Testis (tissue), 3 donors: ENCODE results near the gene ABCC3. TPM values are rescaled to one million over a fixed set of nuclear protein-coding genes. Genes with fewer than 3 reads are reported as not detected.

ENCODE experiments used
- DNase-seq: peaks from one replicate; pipeline ENCODE4 v3.0.0-alpha.2; 2019
- H3K27ac ChIP-seq, 2 donors: fragments of 200-600 bp; sonication (generic); one replicate each; pipeline ENCODE4 v1.5.1; 2019
- H3K27me3 ChIP-seq: fragments of 200-600 bp; sonication (generic); one replicate; pipeline ENCODE4 v1.5.1; 2019
- H3K36me3 ChIP-seq: fragments of 200-600 bp; sonication (generic); one replicate; pipeline ENCODE4 v1.5.1; 2017; ENCODE audit warnings: low read depth; ENCODE audit errors: missing control alignments
- H3K4me1 ChIP-seq: fragments of 200-600 bp; sonication (generic); one replicate; pipeline ENCODE4 v1.5.1; 2019
- H3K4me3 ChIP-seq, 2 donors: fragments of 200-600 bp; sonication (generic); one replicate each; pipeline ENCODE4 v1.5.1; 2017 to 2019
- H3K9me3 ChIP-seq: fragments of 200-600 bp; sonication (generic); one replicate; pipeline ENCODE4 v1.5.1; 2017
- POLR2A ChIP-seq: fragments of 450-650 bp; IDR thresholded peaks from one replicate; pipeline ENCODE4 v1.6.1; 2017; ENCODE audit warnings: antibody characterized with exemption, mild to moderate bottlenecking, moderate library complexity
- WGBS, 2 donors: methylation state at CpG; one replicate each; pipeline ENCODE4 v1.1.5; 2018; 5-methylcytosine and 5-hydroxymethylcytosine counted together
- intact Hi-C: fragments of 100-400 bp; cut with DNase I; formaldehyde crosslinking; loops from one replicate; pipeline ENCODE4 v1.15.1; 2023; ENCODE audit warnings: low total_unique reads
- polyA plus RNA-seq: library from polyadenylated mRNA; stranded (reverse); fragments of 350-450 nt; fragmentation: Illumina TruSeq; extraction: RNeasy Lipid Tissue Mini Kit (QIAGEN cat#74804); gene quantifications from one replicate; pipeline ENCODE4 v1.2.3, GENCODE V29; 2014; ENCODE audit warnings: low read depth, low replicate concordance; ENCODE audit not compliant: insufficient read depth
- total RNA-seq, 2 donors: library from RNA; depleted of rRNA; stranded (reverse); fragments of >200 nt; gene quantifications; one replicate each; pipeline ENCODE4 v1.2.3, GENCODE V29; 2016
- TF ChIP-seq, protein P1 (sequence below), 3 experiments: fragments of 450-650 bp in 2 of 3; fragments of 200-600 bp in 1 of 3; sonication (generic) in 1 of 3; IDR thresholded peaks; one replicate each; pipeline ENCODE4 v1.5.1; 2016 to 2019; ENCODE audit warnings: antibody characterized with exemption in 3 of 3, mild to moderate bottlenecking in 2 of 3, moderate library complexity in 1 of 3

ABCC3 gene
- total and polyA plus RNA-seq, 3 donors from 2014 or later = 10.0 to 15.4 (median 12.1) TPM

DNA sequence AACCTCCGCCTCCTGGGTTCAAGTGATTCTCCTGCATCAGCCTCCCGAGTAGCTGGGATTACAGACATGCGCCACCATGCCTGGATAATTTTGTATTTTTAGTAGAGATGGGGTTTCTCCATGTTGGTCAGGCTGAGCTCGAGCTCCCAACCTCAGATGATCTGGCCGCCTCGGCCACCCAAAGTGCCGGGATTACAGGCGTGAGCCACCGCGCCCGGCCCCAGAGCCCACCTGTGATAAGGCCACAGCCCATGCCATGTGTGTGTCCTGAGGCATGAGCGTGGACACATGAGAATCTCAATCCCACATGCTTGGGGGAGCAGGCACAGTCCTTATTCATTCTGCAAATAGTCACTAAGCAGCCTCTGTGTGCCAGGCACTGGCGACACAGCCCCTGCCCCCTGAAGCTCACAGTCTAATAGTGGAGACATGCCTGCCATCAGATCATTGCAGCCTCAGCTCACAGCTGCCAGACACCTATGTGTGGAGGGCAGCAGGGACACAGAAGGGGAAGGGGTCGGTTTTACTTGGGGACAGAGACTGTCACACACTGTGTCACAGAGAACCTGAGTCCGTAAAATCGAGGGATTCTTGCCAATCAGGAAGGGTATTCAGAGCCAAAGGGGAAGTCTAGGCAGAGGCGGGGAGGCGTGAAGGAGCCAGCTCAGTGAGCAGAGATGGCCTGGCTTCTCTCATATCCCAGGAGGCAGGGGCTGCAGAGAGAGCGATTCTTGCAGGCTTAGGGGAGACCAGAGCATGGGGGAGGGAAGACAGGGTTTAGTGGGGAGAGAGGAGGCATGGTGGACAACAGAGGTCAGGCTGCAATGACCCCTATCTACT lies 9.4 kb upstream of the ABCC3 start:
- Histone ChIP-seq H3K27ac (no peak overlapping the region), H3K9me3 (no peaks in the 10 kb centered on the region), H3K27me3 (no peaks in the 10 kb centered on the region), H3K36me3 (no peaks in the 10 kb centered on the region), H3K4me3 (no peak overlapping the region), H3K4me1 (peaks cover 5% of the 10 kb centered on the region)
- intact Hi-C loops = loop anchor here (5.0 to 10.0 kb wide), 2 partner anchors 68 to 140 kb away; no protein-coding TSS in a partner anchor
- WGBS, 2 donors = 83 to 92% methylated on average over 13 to 18 of the region's 19 CpGs
- DNase-seq = no peak
- TF ChIP-seq POLR2A = no peak
- TF ChIP-seq, protein P1, sequence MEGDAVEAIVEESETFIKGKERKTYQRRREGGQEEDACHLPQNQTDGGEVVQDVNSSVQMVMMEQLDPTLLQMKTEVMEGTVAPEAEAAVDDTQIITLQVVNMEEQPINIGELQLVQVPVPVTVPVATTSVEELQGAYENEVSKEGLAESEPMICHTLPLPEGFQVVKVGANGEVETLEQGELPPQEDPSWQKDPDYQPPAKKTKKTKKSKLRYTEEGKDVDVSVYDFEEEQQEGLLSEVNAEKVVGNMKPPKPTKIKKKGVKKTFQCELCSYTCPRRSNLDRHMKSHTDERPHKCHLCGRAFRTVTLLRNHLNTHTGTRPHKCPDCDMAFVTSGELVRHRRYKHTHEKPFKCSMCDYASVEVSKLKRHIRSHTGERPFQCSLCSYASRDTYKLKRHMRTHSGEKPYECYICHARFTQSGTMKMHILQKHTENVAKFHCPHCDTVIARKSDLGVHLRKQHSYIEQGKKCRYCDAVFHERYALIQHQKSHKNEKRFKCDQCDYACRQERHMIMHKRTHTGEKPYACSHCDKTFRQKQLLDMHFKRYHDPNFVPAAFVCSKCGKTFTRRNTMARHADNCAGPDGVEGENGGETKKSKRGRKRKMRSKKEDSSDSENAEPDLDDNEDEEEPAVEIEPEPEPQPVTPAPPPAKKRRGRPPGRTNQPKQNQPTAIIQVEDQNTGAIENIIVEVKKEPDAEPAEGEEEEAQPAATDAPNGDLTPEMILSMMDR (IDR thresholded peaks at IDR 0.05) = no peak

DNA sequence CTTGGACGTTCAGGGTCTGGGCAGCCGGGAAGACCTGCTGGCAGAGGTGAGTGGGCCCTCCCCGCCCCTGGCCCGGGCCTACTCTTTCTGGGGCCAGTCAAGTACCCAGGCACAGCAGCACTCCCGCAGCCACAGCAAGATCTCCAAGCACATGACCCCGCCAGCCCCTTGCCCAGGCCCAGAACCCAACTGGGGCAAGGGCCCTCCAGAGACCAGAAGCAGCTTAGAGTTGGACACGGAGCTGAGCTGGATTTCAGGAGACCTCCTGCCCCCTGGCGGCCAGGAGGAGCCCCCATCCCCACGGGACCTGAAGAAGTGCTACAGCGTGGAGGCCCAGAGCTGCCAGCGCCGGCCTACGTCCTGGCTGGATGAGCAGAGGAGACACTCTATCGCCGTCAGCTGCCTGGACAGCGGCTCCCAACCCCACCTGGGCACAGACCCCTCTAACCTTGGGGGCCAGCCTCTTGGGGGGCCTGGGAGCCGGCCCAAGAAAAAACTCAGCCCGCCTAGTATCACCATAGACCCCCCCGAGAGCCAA lies 8.6 kb upstream of the ABCC3 start:
- no peak for TF ChIP-seq POLR2A
- TF ChIP-seq, protein P1 (IDR thresholded peaks at IDR 0.05) = peak; percentile 69 to 86 (median 70)
- intact Hi-C loops = loop anchor here (5.0 to 10.0 kb wide), 2 partner anchors 69 to 141 kb away; no protein-coding TSS in a partner anchor
- Histone ChIP-seq H3K4me1 (peaks cover 7% of the 10 kb centered on the region), H3K27ac (no peak overlapping the region), H3K4me3 (no peak overlapping the region), H3K36me3 (no peaks in the 10 kb centered on the region), H3K27me3 (no peaks in the 10 kb centered on the region), H3K9me3 (no peaks in the 10 kb centered on the region)
- WGBS, 2 donors = 62% methylated on average over 19 of the region's 19 CpGs; no CpG with 5 or more reads in 1 of the 2 donors
- DNase-seq = peak; percentile 86

DNA sequence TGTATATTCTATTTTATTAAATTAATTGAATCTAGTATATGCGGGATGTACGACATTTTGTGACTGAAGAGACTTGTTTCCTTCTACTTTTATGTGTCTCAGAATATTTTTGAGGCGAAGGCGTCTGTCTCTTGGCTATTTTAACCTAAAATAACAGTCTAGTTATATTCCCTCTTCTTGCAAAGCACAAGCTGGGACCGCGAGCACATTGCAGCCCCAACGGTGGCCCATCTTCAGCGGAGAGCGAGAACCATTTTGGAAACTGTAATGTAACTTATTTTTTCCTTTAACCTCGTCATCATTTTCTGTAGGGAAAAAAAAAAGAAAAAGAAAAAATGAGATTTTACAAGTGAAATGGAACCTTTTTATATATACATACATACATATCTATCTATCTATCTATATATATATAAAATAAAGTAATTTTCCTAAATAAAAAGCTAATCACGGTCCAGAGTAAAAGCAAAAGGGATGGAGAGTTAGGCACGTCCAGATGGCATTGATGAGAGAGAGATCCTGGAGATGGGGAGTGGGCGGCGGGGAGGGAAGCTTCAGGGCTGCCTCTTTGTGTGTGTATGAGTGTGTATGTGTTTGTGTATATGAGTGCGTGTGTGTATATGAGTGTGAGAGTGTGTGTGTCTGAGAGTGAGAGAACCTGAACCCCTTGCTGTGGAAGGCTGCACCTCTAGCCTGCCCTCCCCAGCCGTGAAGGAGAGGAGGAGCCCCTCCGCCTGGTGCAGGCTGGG lies 7.5 kb upstream of the ABCC3 start:
- Histone ChIP-seq H3K4me1 (peaks cover 13% of the 10 kb centered on the region), H3K9me3 (no peaks in the 10 kb centered on the region), H3K27me3 (no peaks in the 10 kb centered on the region), H3K4me3 (no peak overlapping the region), H3K27ac (no peak overlapping the region), H3K36me3 (no peaks in the 10 kb centered on the region)
- WGBS, 2 donors = 89 to 90% methylated on average over 16 to 17 of the region's 17 CpGs
- TF ChIP-seq, protein P1 (IDR thresholded peaks at IDR 0.05) = no peak
- no peak for TF ChIP-seq POLR2A
- DNase-seq = no peak
- intact Hi-C loops = loop anchor here (5.0 to 10.0 kb wide), 2 partner anchors 70 to 142 kb away; no protein-coding TSS in a partner anchor

DNA sequence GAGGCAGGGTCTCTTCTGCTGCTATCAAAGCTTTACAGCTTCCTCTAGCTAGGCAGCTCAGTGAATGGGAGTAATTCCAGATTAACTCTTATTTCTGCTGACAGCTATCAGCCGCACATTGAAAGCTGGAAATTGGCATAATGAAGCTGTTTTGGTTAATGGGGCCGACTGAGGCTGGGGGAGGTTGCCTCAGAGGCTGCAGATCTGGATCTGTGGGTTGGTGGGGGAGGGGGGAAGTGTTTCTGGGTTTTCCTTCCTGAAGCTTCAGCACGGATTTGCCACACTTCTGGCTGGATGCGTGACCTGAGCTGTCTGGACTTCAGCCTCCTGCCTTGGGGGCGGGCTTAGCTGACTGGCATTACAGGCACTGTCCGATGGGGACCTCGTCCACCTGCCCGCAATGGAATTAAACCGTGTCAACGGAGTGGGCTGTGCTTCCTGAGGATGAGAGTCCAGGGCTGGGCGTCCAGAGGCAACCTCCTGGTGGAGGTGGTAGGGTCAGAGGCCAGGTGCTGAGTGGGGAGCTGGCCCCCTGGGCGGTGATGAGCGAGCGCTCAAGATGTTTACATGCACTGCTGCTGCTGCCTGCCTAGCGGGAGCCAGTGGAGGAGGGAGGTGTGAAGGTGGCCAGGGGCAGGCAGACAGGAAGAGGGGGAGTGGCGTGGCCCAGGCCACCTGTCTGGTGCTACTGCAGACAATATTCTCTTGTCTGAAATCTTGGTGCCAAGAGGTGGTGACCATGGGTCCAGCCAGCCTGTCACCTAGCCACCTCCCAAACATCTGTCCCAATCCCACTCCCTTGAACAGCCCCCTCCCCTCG lies 6.7 kb upstream of the ABCC3 start:
- no peaks in the 10 kb centered on the region for H3K36me3 ChIP-seq

More for the DNA sequence above, 6.7 kb upstream of the ABCC3 start:
- peaks cover 13% of the 10 kb centered on the region for H3K4me1 ChIP-seq
- TF ChIP-seq POLR2A = no peak
- TF ChIP-seq, protein P1 (IDR thresholded peaks at IDR 0.05) = no peak
- WGBS, 2 donors = 62 to 73% methylated on average over 16 to 17 of the region's 17 CpGs
- H3K27me3 ChIP-seq = no peaks in the 10 kb centered on the region
- DNase-seq = no peak
- H3K9me3 ChIP-seq = no peaks in the 10 kb centered on the region
- intact Hi-C loops = loop anchor here (5.0 to 10.0 kb wide), 2 partner anchors 71 to 143 kb away; no protein-coding TSS in a partner anchor
- no peak overlapping the region for H3K27ac ChIP-seq
- no peak overlapping the region for H3K4me3 ChIP-seq
